H1 (cell line): ENCODE data around the gene EEF1AKMT1. TPM values are rescaled to one million over a fixed set of nuclear protein-coding genes. Genes with fewer than 3 reads are reported as not detected.

ENCODE experiments used
- CTCF ChIA-PET: fragments of 300-600 bp; sonication (Branson Sonifier 250); formaldehyde crosslinking; loops from one replicate; lab custom pipeline; 2021; ENCODE audit not compliant: partially characterized antibody; lab: Charles Lee
- POLR2A ChIA-PET: fragments of 300-600 bp; sonication (Branson Sonifier 250); formaldehyde crosslinking; loops from one replicate; lab custom pipeline; 2021; ENCODE audit warnings: inconsistent platforms; ENCODE audit not compliant: partially characterized antibody; lab: Charles Lee
- DNase-seq, 2 experiments: peaks; one replicate each; pipeline versions ENCODE4 v3.0.0 to v3.0.0-alpha.2; 2010 to 2022; ENCODE audit warnings: low spot score in 2 of 2, low read depth in 1 of 2, mixed read lengths in 1 of 2
- FAIRE-seq: peaks from 2 replicates; lab custom pipeline; 2011; peaks lifted over from hg19 to GRCh38; lab: Jason Lieb, UNC
- H2AFZ ChIP-seq: 2 replicates; pipeline ENCODE4 v1.8.1; 2012; ENCODE audit warnings: low read length, inconsistent platforms
- H2AK5ac ChIP-seq: 2 replicates; pipeline ENCODE4 v1.6.1; 2013; ENCODE audit warnings: low read depth, low read length
- H2BK120ac ChIP-seq: replicated peaks from 2 replicates; pipeline ENCODE3; 2013; ENCODE audit warnings: low read depth, low read length, inconsistent platforms
- H2BK12ac ChIP-seq: 2 replicates; pipeline ENCODE4 v1.6.1; 2013; ENCODE audit warnings: low read depth, low read length
- H2BK15ac ChIP-seq: 2 replicates; pipeline ENCODE4 v1.6.1; 2013; ENCODE audit warnings: low read length
- H2BK20ac ChIP-seq: 2 replicates; pipeline ENCODE4 v1.6.1; 2013; ENCODE audit warnings: low read length
- H2BK5ac ChIP-seq: 2 replicates; pipeline ENCODE4 v1.6.1; 2013; ENCODE audit warnings: low read depth, low read length
- H3K14ac ChIP-seq: 2 replicates; pipeline ENCODE4 v1.6.1; 2013; ENCODE audit warnings: inconsistent platforms; ENCODE audit not compliant: insufficient read length
- H3K18ac ChIP-seq: 2 replicates; pipeline ENCODE4 v1.6.1; 2013; ENCODE audit warnings: low read length; ENCODE audit errors: extremely low read depth
- H3K23ac ChIP-seq: 2 replicates; pipeline ENCODE4 v1.6.1; 2013; ENCODE audit warnings: inconsistent platforms; ENCODE audit not compliant: insufficient read length
- H3K23me2 ChIP-seq: 2 replicates; pipeline ENCODE4 v1.6.1; 2013; ENCODE audit warnings: low read depth, low read length
- H3K27ac ChIP-seq: 2 replicates; pipeline ENCODE4 v1.6.1; 2011; ENCODE audit warnings: low read depth, low read length, inconsistent platforms
- H3K27me3 ChIP-seq, 4 experiments: replicated peaks in 1 of 4; 1 replicate in 1 of 4; 2 replicates in 3 of 4; pipeline versions ENCODE4 v1.6.1 to v1.8.1; 2011 to 2013; ENCODE audit warnings: low read length in 3 of 4, mild to moderate bottlenecking in 3 of 4, inconsistent platforms in 2 of 4, mixed read lengths in 2 of 4, moderate library complexity in 1 of 4; ENCODE audit not compliant: control insufficient read depth in 3 of 4, insufficient read depth in 3 of 4; ENCODE audit errors: extremely low read depth in 1 of 4
- H3K36me3 ChIP-seq, 4 experiments: 2 replicates each; pipeline versions ENCODE4 v1.6.1 to v1.8.1; 2011 to 2013; ENCODE audit warnings: mild to moderate bottlenecking in 4 of 4, low read length in 3 of 4, moderate library complexity in 2 of 4, control low read depth in 1 of 4, inconsistent platforms in 1 of 4; ENCODE audit not compliant: insufficient read depth in 4 of 4, control insufficient read depth in 2 of 4
- H3K4ac ChIP-seq: replicated peaks from 2 replicates; pipeline ENCODE3; 2013; ENCODE audit warnings: low read length, low read depth, mixed read lengths, inconsistent platforms; ENCODE audit not compliant: insufficient read length
- H3K4me1 ChIP-seq, 4 experiments: replicated peaks in 1 of 4; 1 replicate in 1 of 4; 2 replicates in 3 of 4; pipeline versions ENCODE4 v1.6.1 to v1.8.1; 2011 to 2013; ENCODE audit warnings: low read length in 3 of 4, inconsistent platforms in 2 of 4, mixed read lengths in 1 of 4; ENCODE audit not compliant: insufficient read depth in 4 of 4, control insufficient read depth in 3 of 4
- H3K4me2 ChIP-seq, 2 experiments: 2 replicates each; pipeline versions ENCODE4 v1.6.1 to v1.8.1; 2011 to 2013; ENCODE audit warnings: low read depth in 2 of 2, low read length in 2 of 2, control low read depth in 1 of 2, inconsistent platforms in 1 of 2, mild to moderate bottlenecking in 1 of 2; ENCODE audit not compliant: insufficient read depth in 1 of 2
- H3K4me3 ChIP-seq, 4 experiments: fragments of 200-600, 300-600 bp in 1 of 4; sonication (generic), shearing (Covaris generic), sonication (Bioruptor Twin) in 1 of 4; 2 replicates each; pipeline versions ENCODE4 v1.5.1 to v1.8.1; 2011 to 2016; ENCODE audit warnings: low read length in 4 of 4, low read depth in 3 of 4, control low read depth in 2 of 4, inconsistent platforms in 2 of 4, mild to moderate bottlenecking in 2 of 4, mixed read lengths in 1 of 4, moderate library complexity in 1 of 4; ENCODE audit not compliant: insufficient read depth in 2 of 4; ENCODE audit errors: extremely low read depth in 1 of 4
- H3K56ac ChIP-seq: replicated peaks from 2 replicates; pipeline ENCODE3; 2013; ENCODE audit warnings: low read depth, mild to moderate bottlenecking, mixed read lengths, low read length, inconsistent platforms; ENCODE audit not compliant: insufficient read length
- H3K79me1 ChIP-seq: 2 replicates; pipeline ENCODE4 v1.6.1; 2013; ENCODE audit warnings: low read depth, low read length, control low read depth
- H3K79me2 ChIP-seq, 2 experiments: 2 replicates each; pipeline versions ENCODE4 v1.6.1 to v1.8.1; 2012 to 2013; ENCODE audit warnings: low read length in 2 of 2, mild to moderate bottlenecking in 2 of 2, inconsistent platforms in 1 of 2; ENCODE audit not compliant: insufficient read depth in 2 of 2, control insufficient read depth in 1 of 2
- H3K9ac ChIP-seq, 4 experiments: replicated peaks in 1 of 4; 1 replicate in 1 of 4; 2 replicates in 3 of 4; pipeline versions ENCODE4 v1.6.1 to v1.8.1; 2011 to 2013; ENCODE audit warnings: low read depth in 3 of 4, low read length in 3 of 4, control low read depth in 2 of 4, mild to moderate bottlenecking in 2 of 4, moderate library complexity in 2 of 4, inconsistent platforms in 1 of 4; ENCODE audit errors: extremely low read depth in 1 of 4
- H3K9me3 ChIP-seq, 2 experiments: 2 replicates each; pipeline versions ENCODE4 v1.6.1 to v1.8.1; 2012 to 2013; ENCODE audit warnings: mild to moderate bottlenecking in 2 of 2, moderate library complexity in 2 of 2, control low read depth in 1 of 2, inconsistent platforms in 1 of 2, low read depth in 1 of 2, low read length in 1 of 2, mixed read lengths in 1 of 2; ENCODE audit not compliant: insufficient read depth in 2 of 2
- H4K20me1 ChIP-seq, 2 experiments: replicated peaks in 1 of 2; 2 replicates each; pipeline versions ENCODE3 to v1.8.1; 2011 to 2013; ENCODE audit warnings: inconsistent platforms in 2 of 2, low read length in 2 of 2, mild to moderate bottlenecking in 1 of 2; ENCODE audit not compliant: insufficient read depth in 2 of 2, control insufficient read depth in 1 of 2
- H4K5ac ChIP-seq: 2 replicates; pipeline ENCODE4 v1.6.1; 2013; ENCODE audit warnings: low read length, low read depth, mixed read lengths, inconsistent platforms; ENCODE audit not compliant: insufficient read length
- H4K8ac ChIP-seq: 2 replicates; pipeline ENCODE4 v1.8.0; 2013; ENCODE audit warnings: mild to moderate bottlenecking, moderate library complexity, low read length, inconsistent platforms; ENCODE audit not compliant: insufficient read depth; ENCODE audit errors: extremely low read depth
- H4K91ac ChIP-seq: replicated peaks from 2 replicates; pipeline ENCODE3; 2013; ENCODE audit warnings: low read length, mixed read lengths, inconsistent platforms; ENCODE audit not compliant: insufficient read length
- BACH1 ChIP-seq: IDR thresholded peaks from 2 replicates; pipeline ENCODE4 v1.6.1; 2012; ENCODE audit warnings: low read length, improper control_type of control experiment
- CREB1 ChIP-seq: IDR thresholded peaks from 2 replicates; pipeline ENCODE4 v1.6.1; 2012; ENCODE audit warnings: inconsistent platforms
- HDAC2 ChIP-seq, 2 experiments: fragments of 300-600 bp in 1 of 2; sonication (generic) in 1 of 2; IDR thresholded peaks; 2 replicates each; pipeline ENCODE4 v1.6.1; 2011 to 2012; ENCODE audit warnings: low read depth in 2 of 2, low read length in 2 of 2, mild to moderate bottlenecking in 2 of 2, moderate library complexity in 2 of 2, borderline replicate concordance in 1 of 2, inconsistent platforms in 1 of 2
- JUND ChIP-seq: IDR thresholded peaks from 2 replicates; pipeline ENCODE4 v1.6.1; 2011; ENCODE audit warnings: mild to moderate bottlenecking, improper control_type of control experiment, low read length
- PHF8 ChIP-seq: fragments of 200-600 bp; sonication (generic); conservative IDR thresholded peaks from 2 replicates; pipeline ENCODE4 v1.7.1; 2012; ENCODE audit warnings: low read depth, mild to moderate bottlenecking, inconsistent platforms, low read length, moderate library complexity
- POLR2AphosphoS5 ChIP-seq: IDR thresholded peaks from 2 replicates; pipeline ENCODE4 v1.6.1; 2011; ENCODE audit warnings: low read depth, low read length
- RAD21 ChIP-seq, 2 experiments: IDR thresholded peaks in 1 of 2; conservative IDR thresholded peaks in 1 of 2; 2 replicates each; pipeline ENCODE4 v1.6.1; 2011; ENCODE audit warnings: low read depth in 2 of 2, low read length in 2 of 2, improper control_type of control experiment in 1 of 2, inconsistent platforms in 1 of 2, mild to moderate bottlenecking in 1 of 2, moderate library complexity in 1 of 2
- RFX5 ChIP-seq: IDR thresholded peaks from 2 replicates; pipeline ENCODE4 v1.6.1; 2011; ENCODE audit warnings: low read depth, low read length, improper control_type of control experiment, borderline replicate concordance
- RXRA ChIP-seq: IDR thresholded peaks from 2 replicates; pipeline ENCODE4 v1.6.1; 2011; ENCODE audit warnings: low read depth, mild to moderate bottlenecking, low read length, moderate library complexity; ENCODE audit not compliant: insufficient read depth
- SAP30 ChIP-seq: fragments of 300-600 bp; sonication (generic); IDR thresholded peaks from 2 replicates; pipeline ENCODE4 v1.7.1; 2012; ENCODE audit warnings: low read length, moderate library complexity, mild to moderate bottlenecking, inconsistent platforms; ENCODE audit not compliant: insufficient read depth, insufficient replicate concordance
- SIN3A ChIP-seq, 2 experiments: IDR thresholded peaks in 1 of 2; conservative IDR thresholded peaks in 1 of 2; 2 replicates each; pipeline ENCODE4 v1.6.1; 2011 to 2012; ENCODE audit warnings: low read length in 2 of 2, improper control_type of control experiment in 1 of 2, low read depth in 1 of 2, mild to moderate bottlenecking in 1 of 2
- SIRT6 ChIP-seq: IDR thresholded peaks from one replicate; pipeline ENCODE4 v1.7.1; 2012; ENCODE audit warnings: low read length, inconsistent platforms
- SP2 ChIP-seq: IDR thresholded peaks from 2 replicates; pipeline ENCODE4 v1.6.1; 2012; ENCODE audit warnings: mild to moderate bottlenecking, low read length, inconsistent platforms
- TAF1 ChIP-seq: IDR thresholded peaks from 2 replicates; pipeline ENCODE4 v1.6.1; 2011; ENCODE audit warnings: mild to moderate bottlenecking, low read depth, low read length
- TCF12 ChIP-seq: IDR thresholded peaks from 2 replicates; pipeline ENCODE4 v1.6.1; 2011; ENCODE audit warnings: low read depth, mild to moderate bottlenecking, low read length
- WGBS, 2 experiments: shearing (Covaris generic) in 1 of 2; methylation state at CpG; one replicate each; pipeline versions ENCODE4 v1.1.6 to v1.1.7; 2013 to 2015; ENCODE audit warnings: low lambda C conversion rate in 2 of 2, mixed read lengths in 2 of 2, inconsistent platforms in 1 of 2, low coverage in 1 of 2, missing lambda C conversion rate in 1 of 2; ENCODE audit not compliant: insufficient replicate concordance in 2 of 2, insufficient coverage in 1 of 2, insufficient read length in 1 of 2; ENCODE audit errors: extremely low coverage in 1 of 2, missing lambda C conversion rate in 1 of 2; 5-methylcytosine and 5-hydroxymethylcytosine counted together
- polyA plus RNA-seq, 7 experiments: library from polyadenylated mRNA; depleted of rRNA in 3 of 7; stranded (reverse) in 5 of 7; unstranded in 2 of 7; fragments of >200 nt in 5 of 7; fragments of 200-250 nt in 2 of 7; gene quantifications; 1 replicate in 5 of 7; 2 replicates in 1 of 7; 4 replicates in 1 of 7; pipeline versions ENCODE4 v1.2.1 to v1.2.3, GENCODE V29; 2011 to 2013; ENCODE audit warnings: missing spikeins in 2 of 7, mixed read lengths in 2 of 7
- total RNA-seq: library from RNA; stranded (reverse); fragmentation: NEBNext Ultra II Directional; extraction: Animal tissue kit (Norgen Biotek cat#: 25700); gene quantifications from 2 replicates; pipeline ENCODE4 v1.2.1, GENCODE V29; 2021

Gene EEF1AKMT1
- total and polyA plus RNA-seq, 2 of the 8 experiments (the other 6 are each of a cell fraction or from before 2014, with no cell fraction given): 3.1 to 4.1 TPM

- no peak overlapping the region for H3K56ac ChIP-seq
- H3K27me3 ChIP-seq: no peaks in the 10 kb centered on the region
- no peaks in the 10 kb centered on the region for H4K20me1 ChIP-seq
- no peak overlapping the region for H2BK5ac ChIP-seq
- H2BK20ac ChIP-seq: no peak overlapping the region
- H2BK120ac ChIP-seq: no peak overlapping the region
- H3K14ac ChIP-seq: no peak overlapping the region
- WGBS, 2 experiments: 85% methylated on average over 1 of the region's 1 CpG; no CpG with 5 or more reads in 1 of the 2 experiments
- H2BK15ac ChIP-seq: no peak overlapping the region
- ChIA-PET CTCF (interaction anchor here (1.1 to 1.7 kb wide), 2 partner anchors 13 to 22 kb away, joined by 3 to 12 read pairs; no protein-coding TSS in a partner anchor), POLR2A (no interaction called here)
- no peak overlapping the region for H3K18ac ChIP-seq
- no peak overlapping the region for H2BK12ac ChIP-seq
- H4K91ac ChIP-seq: no peak overlapping the region
- no peak overlapping the region for H3K4me2 ChIP-seq
- no peaks in the 10 kb centered on the region for H3K4me1 ChIP-seq
- no peaks in the 10 kb centered on the region for H3K23me2 ChIP-seq
- peaks cover 0 to 3% (median 0%) of the 10 kb centered on the region in 4 experiments; a peak in 1 of 8 replicates for H3K36me3 ChIP-seq
- H4K5ac ChIP-seq: no peak overlapping the region
- peaks cover 0 to 8% of the 10 kb centered on the region in 2 experiments; a peak in 1 of 4 replicates for H3K79me2 ChIP-seq
- H3K4me3 ChIP-seq: no peak overlapping the region
- no peak for DNase-seq
- H3K9ac ChIP-seq: no peak overlapping the region
- no peaks in the 10 kb centered on the region for H3K9me3 ChIP-seq
- H3K23ac ChIP-seq: no peak overlapping the region
- no peak overlapping the region for H3K27ac ChIP-seq
- H4K8ac ChIP-seq: no peak overlapping the region
- no peak overlapping the region for H2AK5ac ChIP-seq
- H3K4ac ChIP-seq: no peak overlapping the region
- no peak overlapping the region for H2AFZ ChIP-seq
- H3K79me1 ChIP-seq: no peaks in the 10 kb centered on the region
- no peak for FAIRE-seq
- TF ChIP-seq TCF12: no peak
- no peak for TF ChIP-seq HDAC2 (IDR thresholded peaks at IDR 0.05; ENCODE audit: borderline replicate concordance in 1 of 2, low read depth in 2 of 2, low read length in 2 of 2)
- no peak for TF ChIP-seq RAD21 (IDR thresholded peaks at IDR 0.05 in 1 of 2, conservative IDR thresholded peaks at IDR 0.05 in 1 of 2; ENCODE audit: low read depth in 2 of 2, low read length in 2 of 2)
- no peak for TF ChIP-seq JUND
- no peak for TF ChIP-seq SIN3A (conservative IDR thresholded peaks at IDR 0.05 in 1 of 2, IDR thresholded peaks at IDR 0.05 in 1 of 2; ENCODE audit: low read depth in 1 of 2, low read length in 2 of 2)
- no peak for TF ChIP-seq SIRT6
- TF ChIP-seq BACH1: no peak
- TF ChIP-seq SP2: no peak
- TF ChIP-seq TAF1: no peak
- no peak for TF ChIP-seq RXRA
- no peak for TF ChIP-seq CREB1
- TF ChIP-seq PHF8: no peak
- no peak for TF ChIP-seq POLR2AphosphoS5
- no peak for TF ChIP-seq SAP30
- no peak for TF ChIP-seq RFX5
Measured at GRCh38 chr13:20815464-20815863, 41.7 kb upstream of the EEF1AKMT1 start.
